HG03432 (cell line): ENCODE measurements around the gene HPCAL1.
"Not testable (repeated sequence)": the region's sequence is repeated elsewhere in the genome, so short reads cannot be mapped to it uniquely, and the experiment has no call there.

Source experiments
- ATAC-seq: cut with Tn5 transposase; IDR thresholded peaks from one replicate; pipeline ENCODE4 v1.9.1; 2021; ENCODE audit warnings: mild to moderate bottlenecking, moderate library complexity; ENCODE audit not compliant: unreplicated experiment

HPCAL1 gene

DNA sequence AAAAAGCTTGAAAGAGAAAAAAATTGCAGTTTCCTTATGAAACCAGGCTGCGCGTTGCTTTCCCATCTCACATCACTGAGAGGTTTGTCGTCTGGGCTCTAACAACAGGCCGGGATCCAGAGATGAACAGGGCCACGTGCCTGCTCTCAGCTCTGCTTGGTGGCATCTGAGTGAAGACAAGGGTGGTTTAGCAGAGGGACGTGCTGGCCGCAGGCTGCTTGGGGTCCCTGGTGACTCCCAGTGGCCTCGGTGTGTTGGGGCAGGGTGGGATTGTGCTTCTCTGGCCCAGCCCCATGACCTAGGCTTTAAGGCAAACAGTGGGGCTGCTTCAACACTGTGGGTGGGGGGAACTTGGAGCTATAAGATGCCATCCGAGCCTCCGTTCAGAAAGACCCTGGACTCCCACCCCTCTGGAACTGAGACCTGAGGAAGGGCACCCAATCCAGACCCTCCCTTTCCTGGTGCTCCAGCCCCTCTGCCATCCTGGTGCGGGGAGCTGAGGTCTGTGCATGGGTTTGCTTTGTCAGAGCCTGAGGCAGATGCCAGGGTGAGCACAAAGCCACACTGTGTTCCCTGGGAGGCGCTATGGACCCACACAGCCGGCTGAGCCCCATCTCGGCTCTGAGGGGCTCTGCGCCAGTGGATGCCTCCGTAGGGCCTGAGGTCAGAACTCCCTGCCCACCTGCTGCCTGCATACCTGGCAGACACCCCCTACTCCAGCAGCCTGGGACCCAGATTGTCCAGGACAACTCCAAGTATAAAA is 18.4 kb upstream of the HPCAL1 start:
- no peak for ATAC-seq

DNA sequence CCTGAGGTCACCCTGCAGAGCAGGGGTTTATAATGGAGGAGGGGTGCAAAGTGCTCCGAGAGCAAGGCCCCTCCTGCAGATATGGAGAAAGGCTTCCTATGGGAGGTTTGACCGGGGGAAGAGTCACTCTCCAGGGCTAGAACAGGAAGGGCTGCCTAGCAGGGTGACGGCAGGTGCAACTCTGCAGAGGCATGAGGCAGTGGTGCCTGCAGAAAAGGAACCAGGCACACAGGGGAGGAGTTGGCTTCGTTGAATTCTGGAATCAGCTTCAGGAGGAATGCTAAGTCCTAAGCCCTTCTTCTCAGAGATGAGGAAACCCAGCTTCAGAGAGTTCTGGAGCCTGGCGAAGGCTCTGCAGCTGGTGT is 17.5 kb upstream of the HPCAL1 start:
- ATAC-seq = no peak

DNA sequence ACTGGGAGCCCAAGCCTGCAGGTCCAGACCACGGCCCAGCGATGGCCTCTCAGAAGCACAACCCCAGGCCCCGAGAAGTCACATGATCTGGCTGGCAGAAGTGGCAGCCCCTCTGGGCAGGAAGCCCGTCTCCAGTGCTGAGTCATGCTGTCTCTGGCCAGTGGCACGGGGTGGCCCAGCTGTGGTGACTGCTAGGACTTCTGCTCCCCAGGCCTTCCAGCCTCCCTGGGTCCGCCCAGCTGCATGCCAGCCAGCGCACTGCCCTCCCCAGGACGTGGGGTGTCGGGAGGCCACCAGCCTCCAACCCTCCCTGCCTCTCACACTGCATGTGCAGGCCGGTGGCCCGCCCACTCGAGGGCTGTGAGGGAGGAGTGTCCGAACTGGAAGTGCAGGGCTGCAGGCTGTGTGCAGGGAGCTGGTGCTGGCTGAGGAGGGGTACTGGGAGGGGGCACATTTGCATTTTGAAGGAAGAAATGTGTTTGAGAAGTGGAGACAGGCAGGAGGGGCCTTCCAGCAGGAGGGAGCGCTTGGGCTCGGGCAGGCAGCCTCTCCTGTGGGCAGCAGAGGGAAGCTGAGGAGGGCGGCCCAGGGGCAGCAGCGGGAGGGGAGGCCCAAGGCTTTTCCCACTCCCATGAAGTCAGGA is 17.0 kb upstream of the HPCAL1 start:
- no peak for ATAC-seq

DNA sequence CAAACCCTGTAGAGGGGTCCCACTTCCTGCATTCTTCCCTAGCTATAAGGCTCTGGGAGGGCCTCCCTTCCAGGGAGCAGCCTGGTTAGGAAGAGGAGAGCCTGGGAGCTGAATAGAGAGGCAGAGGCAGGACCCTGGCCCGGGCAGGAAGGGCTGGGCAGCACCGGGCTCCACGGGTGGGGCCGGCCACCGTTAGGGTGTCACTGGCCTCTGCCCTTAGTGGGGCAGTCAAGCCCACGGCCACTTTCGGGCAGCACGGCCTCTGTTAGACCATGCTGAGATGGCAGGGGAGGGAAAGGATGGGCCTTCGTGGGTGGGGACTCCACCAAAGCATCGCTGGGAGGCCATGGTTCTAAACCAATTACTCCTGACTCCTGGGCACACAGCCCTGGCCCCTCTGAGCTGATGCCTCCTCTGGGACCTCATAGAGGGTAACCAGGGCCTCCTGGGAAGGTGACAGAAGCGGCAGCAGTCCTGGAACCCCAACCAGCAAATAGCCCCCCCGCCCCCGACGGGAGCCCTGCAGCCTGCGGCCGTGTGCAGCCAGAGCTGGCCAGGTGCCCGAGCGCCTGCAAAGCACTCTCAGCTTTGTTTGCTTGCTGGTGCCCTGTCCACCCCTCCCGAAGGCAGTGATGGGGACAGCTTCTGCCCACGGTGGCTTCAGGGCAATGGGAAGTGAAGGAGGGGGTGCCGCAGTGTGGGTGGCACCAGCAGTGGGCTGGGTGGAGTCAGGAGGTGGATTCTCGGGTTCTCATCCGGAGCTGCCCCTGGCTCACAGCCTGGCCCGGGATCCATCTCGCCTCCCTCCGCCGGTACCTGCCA is 16.3 kb upstream of the HPCAL1 start:
- no peak for ATAC-seq

DNA sequence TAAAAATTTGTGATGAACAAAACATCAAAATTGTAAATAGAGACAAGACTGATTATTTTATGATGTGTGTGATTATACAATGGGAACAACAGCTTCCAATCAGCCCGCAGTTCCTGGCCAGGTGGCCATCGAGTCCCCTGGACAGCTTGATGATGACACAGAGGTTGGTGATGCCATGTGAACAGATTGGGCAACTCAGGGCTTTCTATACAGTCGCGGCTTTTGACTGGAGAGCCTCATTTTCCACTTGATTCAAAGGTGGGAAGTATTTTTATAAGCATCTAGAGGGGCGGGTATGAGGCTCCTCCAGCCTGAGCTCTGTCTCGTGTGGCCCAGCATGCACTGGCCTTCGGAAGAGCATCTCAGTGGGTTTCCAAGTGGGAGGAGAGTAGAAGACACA is 14.9 kb upstream of the HPCAL1 start:
- ATAC-seq = no peak

DNA sequence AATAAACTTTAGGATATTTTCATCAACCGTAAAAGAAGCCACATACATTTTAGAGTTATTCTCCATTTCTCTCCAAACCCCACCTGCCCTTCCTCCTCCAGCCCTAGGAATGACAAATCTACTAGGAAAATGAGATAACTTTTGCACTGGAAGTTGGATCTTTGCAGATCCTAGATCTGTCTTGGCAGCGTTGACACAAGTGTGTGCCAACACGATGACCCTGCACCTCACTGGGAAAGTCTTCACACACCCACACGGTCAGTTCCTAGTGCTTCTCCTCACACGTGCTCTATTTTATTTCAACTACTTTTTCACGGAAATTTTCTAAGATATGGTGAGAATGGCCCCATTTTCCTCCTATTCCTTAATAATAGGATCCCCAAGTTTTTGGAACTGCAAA is 14.1 kb upstream of the HPCAL1 start:
- ATAC-seq = no peak

DNA sequence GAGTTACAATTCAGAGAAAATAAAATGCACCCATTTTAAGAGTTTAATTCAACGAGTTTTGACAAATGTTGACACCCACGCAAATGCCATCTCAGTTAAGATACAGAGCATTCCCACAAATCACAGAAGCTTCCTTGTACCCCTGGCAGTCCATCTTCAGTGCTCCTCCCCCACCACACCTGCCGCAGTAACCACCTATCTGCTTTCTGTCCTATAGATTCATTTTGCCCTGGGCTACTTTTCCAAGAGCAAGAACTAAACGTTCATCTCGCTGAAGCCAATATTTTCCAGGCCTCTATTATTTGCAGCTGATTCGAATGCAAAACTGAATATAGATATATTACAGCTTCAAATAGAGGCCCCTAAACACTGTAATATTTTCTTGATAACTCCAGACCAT is 13.4 kb upstream of the HPCAL1 start:
- ATAC-seq = no peak

DNA sequence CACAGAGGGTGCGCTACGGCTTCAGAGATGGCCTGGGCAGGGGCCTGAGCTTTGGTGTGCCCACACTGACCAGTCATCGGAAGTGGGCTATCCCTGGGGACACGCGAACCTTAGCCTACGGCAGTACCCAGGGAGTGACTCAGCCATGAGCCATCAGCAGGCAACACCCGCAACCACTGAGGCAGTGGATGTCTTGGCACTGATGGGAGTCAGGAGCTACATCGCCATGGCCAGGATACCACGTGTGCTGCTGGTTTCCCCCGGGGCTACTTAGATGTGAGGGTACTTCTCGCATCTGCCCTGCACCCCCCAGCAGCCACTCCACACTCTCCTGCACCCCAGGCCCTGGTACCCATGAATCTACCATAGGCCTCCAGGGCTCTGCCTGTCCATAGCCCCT is 12.8 kb upstream of the HPCAL1 start:
- no peak for ATAC-seq

DNA sequence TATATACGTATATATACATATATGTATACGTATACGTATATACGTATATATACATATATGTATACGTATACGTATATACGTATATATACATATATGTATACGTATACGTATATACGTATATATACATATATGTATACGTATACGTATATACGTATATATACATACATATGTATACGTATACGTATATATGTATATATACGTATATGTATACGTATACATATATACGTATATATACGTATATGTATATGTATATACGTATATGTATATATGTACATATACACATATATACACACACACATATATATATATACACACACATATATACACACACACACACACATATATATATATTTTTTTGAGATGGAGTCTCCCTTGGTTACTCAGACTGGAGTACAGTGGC is 11.3 kb upstream of the HPCAL1 start:
- not testable (repeated sequence) for ATAC-seq

DNA sequence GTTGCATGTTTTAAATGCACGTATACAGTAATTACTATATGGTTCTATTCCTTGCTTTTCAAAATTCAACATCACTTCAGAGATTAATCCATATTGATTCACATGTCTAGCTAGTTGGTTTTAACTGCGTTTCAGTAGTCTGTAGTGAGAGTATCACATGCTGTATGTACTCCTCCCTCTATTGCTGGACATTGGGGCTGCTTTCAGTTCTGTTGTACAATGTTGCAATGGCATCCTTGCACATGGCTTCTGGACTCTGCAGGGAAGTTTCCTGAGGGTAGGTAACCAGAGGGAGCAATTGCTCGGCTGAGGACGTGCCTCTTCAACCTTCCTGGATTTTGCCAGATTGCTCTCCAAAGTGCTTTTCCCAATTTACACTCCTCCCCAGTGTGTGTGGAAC is 10.7 kb upstream of the HPCAL1 start:
- no peak for ATAC-seq

DNA sequence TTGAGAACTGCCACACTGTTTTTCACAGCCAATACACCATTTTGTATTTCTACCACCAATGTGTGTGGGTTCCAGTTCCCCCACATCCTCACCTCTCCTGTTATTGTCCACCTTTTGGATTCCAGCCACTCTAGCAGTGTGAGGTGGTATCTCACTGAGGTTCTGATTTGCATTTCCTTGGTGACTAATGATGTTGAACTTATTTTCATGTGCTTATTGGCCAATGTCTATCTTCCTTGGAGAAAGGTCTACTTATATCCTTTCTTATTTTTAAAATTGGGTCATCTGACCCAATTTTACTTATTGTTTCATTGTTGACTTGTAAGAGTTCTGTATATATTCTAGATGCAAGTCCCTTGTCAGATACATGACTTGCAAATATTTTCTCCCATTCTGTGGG is 9.1 kb upstream of the HPCAL1 start:
- no peak for ATAC-seq

DNA sequence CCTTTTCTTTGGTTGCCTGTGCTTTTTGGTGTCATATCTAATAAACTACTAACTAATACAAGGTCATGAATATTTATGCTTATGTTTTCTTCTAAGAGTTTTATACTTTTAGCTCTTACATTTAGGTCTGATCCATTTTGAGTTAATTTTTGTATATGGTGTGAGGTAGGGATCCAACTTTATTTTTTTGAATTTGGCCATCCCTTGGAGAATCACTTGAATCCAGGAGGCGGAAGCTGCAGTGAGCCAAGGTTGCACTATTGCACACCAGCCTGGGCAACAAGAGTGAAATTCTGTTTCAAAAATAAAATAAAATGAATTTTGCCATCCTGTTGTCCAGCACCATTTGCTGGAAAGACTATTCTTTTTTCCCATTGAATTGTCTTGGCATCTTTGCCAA is 8.6 kb upstream of the HPCAL1 start:
- no peak for ATAC-seq

DNA sequence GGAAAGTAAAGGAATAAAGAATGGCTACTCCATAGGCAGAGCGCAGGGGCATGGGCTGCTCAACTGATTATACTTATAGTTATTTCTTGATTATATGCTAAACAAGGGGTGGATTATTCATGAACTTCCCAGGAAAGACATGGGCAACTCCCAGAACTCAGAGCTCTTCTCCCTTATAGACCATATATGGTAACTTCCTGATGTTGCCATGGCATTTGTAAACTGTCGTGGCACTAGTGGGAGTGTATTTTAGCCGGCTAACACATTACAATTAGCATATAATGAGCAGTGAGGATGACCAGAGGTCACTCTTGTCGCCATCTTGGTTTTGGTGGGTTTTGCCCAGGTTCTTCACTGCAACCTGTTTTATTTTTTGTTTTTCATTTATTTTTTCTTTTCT is 7.1 kb upstream of the HPCAL1 start:
- not testable (repeated sequence) for ATAC-seq

DNA sequence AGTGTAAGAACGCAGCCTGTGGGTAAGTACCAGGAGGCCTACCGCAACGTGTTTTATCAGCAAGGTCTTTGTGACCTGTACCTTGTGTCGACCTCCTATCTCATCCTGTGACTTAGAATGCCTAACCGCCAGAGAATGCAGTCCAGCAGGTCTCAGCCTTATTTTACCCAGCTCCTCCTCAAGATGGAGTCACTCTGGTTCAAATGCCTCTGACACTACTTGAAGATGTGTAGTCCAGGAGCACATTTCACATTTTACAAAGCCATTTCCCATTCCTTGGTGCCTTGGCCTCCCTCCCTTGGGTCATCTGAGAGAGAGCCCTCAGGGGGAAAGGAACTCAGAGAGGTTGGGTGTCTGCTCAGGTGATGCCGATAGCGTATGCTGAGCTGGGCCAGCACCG is 6.6 kb upstream of the HPCAL1 start:
- ATAC-seq = no peak

DNA sequence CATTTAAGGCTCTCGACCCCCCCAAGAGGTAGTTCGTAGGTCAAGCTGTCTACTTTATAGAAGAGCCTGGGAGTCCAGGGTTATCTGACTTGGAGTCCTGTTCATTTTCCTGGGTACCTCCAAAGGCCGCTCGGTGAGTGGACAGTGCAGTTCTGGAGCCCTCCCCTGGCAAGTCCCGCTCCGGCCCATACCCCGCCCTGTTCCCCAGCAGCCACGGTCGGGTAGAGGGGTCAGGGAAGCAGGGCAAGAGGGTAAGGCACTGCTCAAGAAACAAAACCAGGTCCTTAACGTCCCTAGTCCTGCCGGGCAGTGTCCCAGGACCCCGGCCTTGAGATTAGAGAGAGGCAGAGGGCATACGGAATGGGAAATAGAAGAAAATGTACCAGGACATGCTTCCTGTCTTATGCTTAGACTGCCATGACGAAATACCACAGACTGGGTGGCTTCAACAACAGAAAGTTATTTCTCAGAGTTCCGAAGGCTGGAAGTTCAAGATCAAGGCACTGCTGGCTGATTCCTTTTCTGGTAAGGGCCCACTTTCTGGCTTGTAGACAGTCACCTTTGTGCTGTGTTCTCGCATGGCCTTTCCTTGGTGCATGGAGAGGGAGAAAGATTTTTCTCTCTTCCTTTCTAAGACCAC is 5.4 kb upstream of the HPCAL1 start:
- ATAC-seq = no peak

DNA sequence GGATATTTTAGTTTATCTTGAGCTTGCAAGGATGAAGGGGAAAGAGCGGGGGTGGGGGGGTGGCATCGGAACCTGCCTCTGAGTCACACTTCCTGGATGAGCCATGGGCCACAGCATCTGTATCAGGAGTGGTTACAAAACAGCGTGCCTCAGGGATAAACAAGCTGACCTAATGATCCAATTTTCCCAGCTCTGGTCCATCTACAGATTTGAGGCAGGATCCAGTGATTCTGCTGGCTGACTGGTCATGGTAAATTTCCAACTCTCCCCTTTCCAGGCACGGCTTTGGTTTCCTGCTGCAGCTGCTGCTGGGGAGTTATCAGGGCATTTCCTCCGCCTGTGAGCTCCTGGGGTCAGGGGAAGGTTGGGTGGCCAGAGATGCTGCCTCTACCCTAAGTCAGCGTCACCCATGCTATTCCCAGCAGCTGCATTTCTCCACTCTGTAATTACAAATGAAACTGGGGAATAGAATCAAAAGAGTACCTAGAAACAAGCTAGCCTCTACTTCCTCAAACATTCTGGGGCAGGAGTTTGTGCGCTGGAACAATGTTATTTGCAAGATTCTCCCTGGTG is 4.7 kb upstream of the HPCAL1 start:
- ATAC-seq = no peak

DNA sequence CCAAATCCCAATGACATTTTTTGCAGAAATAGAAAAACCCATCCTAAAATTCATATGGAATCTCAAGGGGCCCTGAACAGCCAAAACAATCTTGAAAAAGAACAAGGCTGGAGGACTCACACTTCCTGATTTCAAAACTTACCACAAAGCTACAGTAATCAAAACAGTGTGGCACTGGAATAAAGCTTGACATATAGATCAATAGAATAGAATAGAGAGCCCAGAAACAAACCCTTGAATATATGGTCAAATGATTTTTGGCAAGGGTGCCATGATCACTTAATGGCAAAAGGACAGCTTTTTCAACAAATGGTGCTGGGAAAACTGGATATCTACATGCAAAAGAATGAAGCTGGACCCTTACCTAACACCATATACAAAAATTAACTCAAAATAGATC is 3.9 kb upstream of the HPCAL1 start:
- not testable (repeated sequence) for ATAC-seq

DNA sequence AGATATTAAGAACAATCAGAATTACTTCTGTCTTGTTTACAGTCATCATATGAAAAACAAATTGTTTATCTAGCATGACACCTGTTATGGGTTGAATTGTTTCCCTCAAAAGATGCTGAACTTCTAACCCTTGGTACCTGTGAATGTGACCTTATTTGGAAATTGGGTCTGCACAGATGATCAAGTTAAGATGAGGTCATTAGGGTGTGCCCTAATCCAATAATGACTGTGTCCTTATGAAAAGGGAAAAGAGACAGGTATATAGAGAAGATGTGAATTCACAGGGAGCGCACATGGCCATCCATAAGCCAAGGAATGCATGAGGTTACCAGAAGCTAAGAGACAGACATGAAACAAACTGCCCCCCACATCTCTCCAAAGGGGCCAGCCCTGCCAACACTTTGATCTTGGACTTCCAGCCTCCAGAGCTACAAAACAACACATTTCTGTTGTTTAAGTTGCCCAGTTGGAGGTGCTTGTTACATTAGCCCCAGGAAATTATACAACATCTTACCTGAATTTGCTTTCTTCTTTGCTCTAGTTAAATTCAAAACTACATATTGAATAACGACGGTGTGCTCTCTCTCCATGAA is 2.3 kb upstream of the HPCAL1 start:
- no peak for ATAC-seq

DNA sequence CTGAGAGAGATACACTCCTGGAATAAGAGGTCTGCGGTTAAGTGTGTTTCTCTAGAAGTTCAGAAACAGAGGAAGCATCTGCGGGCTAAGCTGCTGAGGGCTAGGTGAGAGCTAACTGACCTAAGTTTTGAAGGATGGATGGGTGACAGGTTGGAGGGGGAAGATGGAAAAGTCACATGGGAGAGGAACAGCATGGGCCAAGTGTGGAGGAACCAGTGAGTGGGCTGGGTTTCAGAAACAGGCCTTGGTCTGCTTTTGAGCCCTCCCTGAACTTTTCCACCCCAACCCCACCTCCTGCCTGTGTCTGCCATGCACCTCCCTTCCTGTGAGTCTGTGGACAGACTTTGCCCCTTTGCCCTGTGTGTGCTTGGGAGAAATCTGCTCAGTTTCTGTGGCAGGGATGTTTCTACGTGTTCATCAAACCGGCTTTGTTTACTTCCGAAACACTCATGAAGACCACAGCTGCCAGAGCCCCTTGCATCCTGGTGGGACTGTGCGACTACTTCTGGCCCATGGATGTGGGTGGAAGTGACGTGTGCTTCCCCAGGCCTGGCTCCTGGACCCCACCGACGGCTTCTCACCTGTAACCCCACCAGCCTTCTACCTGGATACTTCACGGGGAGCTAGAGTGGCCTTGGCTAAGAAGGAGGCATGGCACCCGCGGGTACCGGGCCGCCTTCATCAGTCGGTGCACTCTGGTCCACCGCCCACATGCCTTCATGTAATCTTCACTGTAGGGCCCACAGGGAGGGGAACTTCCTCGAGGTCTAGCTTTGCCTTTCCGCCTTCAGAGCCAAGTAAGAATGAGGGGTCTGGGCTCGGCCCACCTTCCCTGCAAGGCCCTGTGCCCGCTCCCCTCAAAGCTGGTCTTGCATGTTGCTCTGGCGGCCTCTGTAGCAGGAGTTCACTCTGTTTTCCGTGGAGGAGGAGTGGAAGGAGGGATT is 1.4 kb upstream of the HPCAL1 start:
- ATAC-seq = no peak
